ENCODE data around the gene SFXN3. TPM values are rescaled to one million over a fixed set of nuclear protein-coding genes. Genes with fewer than 3 reads are reported as not detected.

SFXN3 gene
- total and polyA plus RNA-seq, 2 of the 13 experiments (the other 11 are each of a cell fraction or from before 2014, with no cell fraction given), result 16.8 to 71.5 TPM

DNA sequence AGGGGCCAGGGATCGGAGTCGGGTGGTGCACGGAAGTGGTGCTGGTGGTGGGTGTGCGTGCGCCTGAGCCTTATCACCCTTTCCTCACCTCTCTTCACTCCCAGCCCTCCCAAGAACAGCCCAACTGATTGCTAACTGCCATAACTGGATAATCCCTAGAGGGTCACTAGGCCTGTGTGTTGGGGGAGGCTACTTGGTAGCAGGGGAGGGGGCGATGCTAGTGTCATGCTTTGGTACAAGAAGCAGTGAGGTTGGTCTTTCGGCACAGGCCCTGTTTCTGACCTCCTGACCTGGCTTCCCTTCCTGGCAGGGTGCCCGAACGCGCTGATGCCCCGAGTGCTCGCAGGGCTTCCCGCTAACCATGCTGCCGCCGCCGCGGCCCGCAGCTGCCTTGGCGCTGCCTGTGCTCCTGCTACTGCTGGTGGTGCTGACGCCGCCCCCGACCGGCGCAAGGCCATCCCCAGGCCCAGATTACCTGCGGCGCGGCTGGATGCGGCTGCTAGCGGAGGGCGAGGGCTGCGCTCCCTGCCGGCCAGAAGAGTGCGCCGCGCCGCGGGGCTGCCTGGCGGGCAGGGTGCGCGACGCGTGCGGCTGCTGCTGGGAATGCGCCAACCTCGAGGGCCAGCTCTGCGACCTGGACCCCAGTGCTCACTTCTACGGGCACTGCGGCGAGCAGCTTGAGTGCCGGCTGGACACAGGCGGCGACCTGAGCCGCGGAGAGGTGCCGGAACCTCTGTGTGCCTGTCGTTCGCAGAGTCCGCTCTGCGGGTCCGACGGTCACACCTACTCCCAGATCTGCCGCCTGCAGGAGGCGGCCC, 31.4 kb downstream of the SFXN3 start (continued):
- peak; percentile 76; the same call in 1 of the 2 replicates for TF ChIP-seq ZNF782 (CRISPR knock-in tag; IDR thresholded peaks at IDR 0.05; ENCODE audit: borderline replicate concordance)
- TF ChIP-seq, protein P1, sequence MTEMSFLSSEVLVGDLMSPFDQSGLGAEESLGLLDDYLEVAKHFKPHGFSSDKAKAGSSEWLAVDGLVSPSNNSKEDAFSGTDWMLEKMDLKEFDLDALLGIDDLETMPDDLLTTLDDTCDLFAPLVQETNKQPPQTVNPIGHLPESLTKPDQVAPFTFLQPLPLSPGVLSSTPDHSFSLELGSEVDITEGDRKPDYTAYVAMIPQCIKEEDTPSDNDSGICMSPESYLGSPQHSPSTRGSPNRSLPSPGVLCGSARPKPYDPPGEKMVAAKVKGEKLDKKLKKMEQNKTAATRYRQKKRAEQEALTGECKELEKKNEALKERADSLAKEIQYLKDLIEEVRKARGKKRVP (CRISPR knock-in tag; IDR thresholded peaks at IDR 0.05), result peak in 1 of 2 experiments; percentile 23; a peak in 1 of 4 replicates
- no peak for TF ChIP-seq ZNF20 (CRISPR knock-in tag; IDR thresholded peaks at IDR 0.05)
- TF ChIP-seq DPF2 (CRISPR knock-in tag; IDR thresholded peaks at IDR 0.05; ENCODE audit: borderline replicate concordance, low read depth), result peak; percentile 42; the same call in 1 of the 2 replicates
- TF ChIP-seq CENPX (CRISPR knock-in tag; IDR thresholded peaks at IDR 0.05), result no peak
- TF ChIP-seq, protein P2, sequence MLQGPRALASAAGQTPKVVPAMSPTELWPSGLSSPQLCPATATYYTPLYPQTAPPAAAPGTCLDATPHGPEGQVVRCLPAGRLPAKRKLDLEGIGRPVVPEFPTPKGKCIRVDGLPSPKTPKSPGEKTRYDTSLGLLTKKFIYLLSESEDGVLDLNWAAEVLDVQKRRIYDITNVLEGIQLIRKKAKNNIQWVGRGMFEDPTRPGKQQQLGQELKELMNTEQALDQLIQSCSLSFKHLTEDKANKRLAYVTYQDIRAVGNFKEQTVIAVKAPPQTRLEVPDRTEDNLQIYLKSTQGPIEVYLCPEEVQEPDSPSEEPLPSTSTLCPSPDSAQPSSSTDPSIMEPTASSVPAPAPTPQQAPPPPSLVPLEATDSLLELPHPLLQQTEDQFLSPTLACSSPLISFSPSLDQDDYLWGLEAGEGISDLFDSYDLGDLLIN (CRISPR knock-in tag; IDR thresholded peaks at IDR 0.05; ENCODE audit: borderline replicate concordance), result no peak; the same call in 1 of the 2 replicates
- TF ChIP-seq SETDB1 (CRISPR knock-in tag; IDR thresholded peaks at IDR 0.05; ENCODE audit: borderline replicate concordance), result no peak
- peak; percentile 94 for TF ChIP-seq ZNF556 (CRISPR knock-in tag; IDR thresholded peaks at IDR 0.05; ENCODE audit: borderline replicate concordance)
- no peak for TF ChIP-seq ARID2 (CRISPR knock-in tag; IDR thresholded peaks at IDR 0.05; ENCODE audit: borderline replicate concordance)
- TF ChIP-seq HOXA7 (CRISPR knock-in tag; IDR thresholded peaks at IDR 0.05), result no peak
- peak; percentile 47; the same call in 1 of the 2 replicates for TF ChIP-seq MEIS1 (CRISPR knock-in tag; IDR thresholded peaks at IDR 0.05; ENCODE audit: borderline replicate concordance)
- peak; percentile 52; the same call in 1 of the 2 replicates for TF ChIP-seq PITX1 (CRISPR knock-in tag; IDR thresholded peaks at IDR 0.05)
- TF ChIP-seq CEBPG (CRISPR knock-in tag; IDR thresholded peaks at IDR 0.05), result no peak; the same call in 1 of the 2 replicates
- TF ChIP-seq, protein P3, sequence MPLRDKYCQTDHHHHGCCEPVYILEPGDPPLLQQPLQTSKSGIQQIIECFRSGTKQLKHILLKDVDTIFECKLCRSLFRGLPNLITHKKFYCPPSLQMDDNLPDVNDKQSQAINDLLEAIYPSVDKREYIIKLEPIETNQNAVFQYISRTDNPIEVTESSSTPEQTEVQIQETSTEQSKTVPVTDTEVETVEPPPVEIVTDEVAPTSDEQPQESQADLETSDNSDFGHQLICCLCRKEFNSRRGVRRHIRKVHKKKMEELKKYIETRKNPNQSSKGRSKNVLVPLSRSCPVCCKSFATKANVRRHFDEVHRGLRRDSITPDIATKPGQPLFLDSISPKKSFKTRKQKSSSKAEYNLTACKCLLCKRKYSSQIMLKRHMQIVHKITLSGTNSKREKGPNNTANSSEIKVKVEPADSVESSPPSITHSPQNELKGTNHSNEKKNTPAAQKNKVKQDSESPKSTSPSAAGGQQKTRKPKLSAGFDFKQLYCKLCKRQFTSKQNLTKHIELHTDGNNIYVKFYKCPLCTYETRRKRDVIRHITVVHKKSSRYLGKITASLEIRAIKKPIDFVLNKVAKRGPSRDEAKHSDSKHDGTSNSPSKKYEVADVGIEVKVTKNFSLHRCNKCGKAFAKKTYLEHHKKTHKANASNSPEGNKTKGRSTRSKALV (CRISPR knock-in tag; IDR thresholded peaks at IDR 0.05), result peak; percentile 98
- peak; percentile 22; the same call in 1 of the 2 replicates for TF ChIP-seq ZNF225 (CRISPR knock-in tag; IDR thresholded peaks at IDR 0.05)
- TF ChIP-seq EEA1 (CRISPR knock-in tag; IDR thresholded peaks at IDR 0.05; ENCODE audit: borderline replicate concordance), result peak; percentile 70; the same call in 1 of the 2 replicates
- peak; percentile 62; the same call in 1 of the 2 replicates for TF ChIP-seq ELF3 (CRISPR knock-in tag; IDR thresholded peaks at IDR 0.05)
- TF ChIP-seq CREB1 (IDR thresholded peaks at IDR 0.05), result no peak
- no peak for TF ChIP-seq CREB1 (CRISPR knock-in tag; IDR thresholded peaks at IDR 0.05)
- peak; percentile 88; the same call in 1 of the 2 replicates for TF ChIP-seq CENPT (CRISPR knock-in tag; IDR thresholded peaks at IDR 0.05; ENCODE audit: low read depth)
- no peak for TF ChIP-seq ZNF10 (CRISPR knock-in tag; IDR thresholded peaks at IDR 0.05; ENCODE audit: borderline replicate concordance, low read depth)
